Activated T-cell treated with anti-CD3 and anti-CD28 coated beads, Interleukin-2, amount 50 U/mL, for 72 hours (primary cell): ENCODE results near the gene VMAC. TPM values are rescaled to one million over a fixed set of nuclear protein-coding genes. Genes with fewer than 3 reads are reported as not detected.

Experiments used
- ATAC-seq, 2 donors: fragments of 150-1000 bp; cut with Tn5 transposase; replicated peaks in 1 of 2; 2 replicates each; pipeline ENCODE4 v1.10.0; 2021; ENCODE audit warnings: moderate library complexity in 2 of 2, mild to moderate bottlenecking in 1 of 2
- DNase-seq, 2 donors: peaks; one replicate each; pipeline ENCODE4 v3.0.0; 2021 to 2022; ENCODE audit warnings: mixed read lengths in 1 of 2
- H3K27ac Mint-ChIP-seq: one replicate; pipeline ENCODE4 v1.8.0; 2022; ENCODE audit warnings: mild to moderate bottlenecking, moderate library complexity, mixed read lengths
- H3K27me3 Mint-ChIP-seq: one replicate; pipeline ENCODE4 v1.8.0; 2022; ENCODE audit warnings: low read depth, mixed read lengths
- H3K36me3 Mint-ChIP-seq, 2 donors: one replicate each; pipeline ENCODE4 v1.8.0; 2022; ENCODE audit warnings: mixed read lengths in 2 of 2, mild to moderate bottlenecking in 1 of 2; ENCODE audit not compliant: insufficient read depth in 2 of 2
- H3K4me1 Mint-ChIP-seq: one replicate; pipeline ENCODE4 v1.8.0; 2022; ENCODE audit warnings: low read depth, mixed read lengths
- H3K4me3 Mint-ChIP-seq, 2 donors: one replicate each; pipeline ENCODE4 v1.8.0; 2022; ENCODE audit warnings: mild to moderate bottlenecking in 2 of 2, mixed read lengths in 2 of 2, moderate library complexity in 2 of 2
- H3K9me3 Mint-ChIP-seq, 2 donors: one replicate each; pipeline ENCODE4 v1.8.0; 2022; ENCODE audit warnings: mixed read lengths in 2 of 2
- total RNA-seq, 2 donors: library from RNA; stranded (reverse); gene quantifications; one replicate each; pipeline ENCODE4 v1.2.3, GENCODE V29; 2022

Gene VMAC
- total RNA-seq, 2 donors from 2014 or later = 8.7 to 10.5 TPM

DNA sequence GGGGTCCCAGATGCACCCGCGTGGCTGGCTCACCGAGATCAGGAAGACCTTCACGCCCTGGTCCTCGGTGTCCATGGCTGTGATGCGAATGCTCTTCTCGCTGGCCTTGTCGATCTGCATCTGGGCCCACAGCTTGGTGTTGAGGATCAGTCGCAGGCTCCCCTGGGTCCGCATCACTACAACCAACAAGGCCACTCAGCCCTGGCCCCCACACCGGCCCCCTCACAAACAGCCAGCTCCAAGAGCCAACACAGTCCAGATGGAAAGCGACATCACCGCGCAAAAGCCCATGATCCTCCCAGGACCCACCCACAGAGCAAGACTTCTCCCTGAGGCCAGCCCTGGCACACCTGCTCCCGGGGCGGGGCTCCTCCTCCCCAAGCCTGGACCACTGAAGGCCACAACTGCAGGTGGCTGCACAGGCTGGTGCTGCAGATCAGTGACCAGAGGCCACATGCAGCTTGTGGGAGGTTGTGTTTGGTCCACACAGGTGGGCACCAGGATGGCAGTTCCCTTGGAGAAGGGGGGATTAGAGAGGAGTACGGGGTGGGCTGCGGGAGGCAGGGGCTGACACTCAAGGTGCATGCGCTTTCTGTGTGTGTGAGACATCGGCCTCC, 13.9 kb downstream of the VMAC start:
- peaks cover 0 to 10% of the 10 kb centered on the region in 2 donors for H3K36me3 Mint-ChIP-seq
- no peaks in the 10 kb centered on the region for H3K27me3 Mint-ChIP-seq
- no peak overlapping the region for H3K4me3 Mint-ChIP-seq
- H3K4me1 Mint-ChIP-seq = no peaks in the 10 kb centered on the region
- no peak for ATAC-seq
- H3K9me3 Mint-ChIP-seq = no peaks in the 10 kb centered on the region
- H3K27ac Mint-ChIP-seq = no peak overlapping the region
- DNase-seq = no peak

DNA sequence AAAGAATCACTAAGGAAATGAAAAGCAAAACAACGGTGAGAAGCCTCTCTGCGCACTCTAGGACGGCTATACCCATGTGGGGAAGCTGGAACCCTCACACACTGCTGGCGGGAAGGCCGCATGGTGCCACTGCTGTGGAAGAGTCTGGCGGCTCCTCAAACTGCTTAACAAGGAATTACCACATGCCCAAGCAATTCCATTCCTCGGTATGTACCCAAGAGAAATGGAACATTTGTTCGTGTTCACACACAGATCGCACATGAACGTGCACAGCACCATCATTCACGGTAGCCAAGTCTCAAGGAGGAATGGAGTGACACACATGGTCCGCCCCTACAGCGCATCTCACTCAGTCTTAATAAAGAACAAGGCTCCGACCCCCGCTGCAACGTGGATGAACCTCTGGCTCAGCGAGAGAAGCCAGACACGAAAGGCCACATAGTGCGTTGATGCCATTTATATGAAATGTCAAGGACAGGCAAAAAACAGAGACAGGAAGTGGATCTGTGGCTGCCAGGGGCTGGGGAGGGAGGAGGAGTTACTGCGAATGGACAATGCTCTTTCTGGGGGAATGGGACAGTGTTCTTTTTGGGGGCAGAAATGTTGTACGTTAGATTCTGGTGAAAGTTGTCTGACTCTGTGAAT, 17.0 kb downstream of the VMAC start:
- peaks cover 1 to 19% of the 10 kb centered on the region in 2 donors for H3K36me3 Mint-ChIP-seq

DNA sequence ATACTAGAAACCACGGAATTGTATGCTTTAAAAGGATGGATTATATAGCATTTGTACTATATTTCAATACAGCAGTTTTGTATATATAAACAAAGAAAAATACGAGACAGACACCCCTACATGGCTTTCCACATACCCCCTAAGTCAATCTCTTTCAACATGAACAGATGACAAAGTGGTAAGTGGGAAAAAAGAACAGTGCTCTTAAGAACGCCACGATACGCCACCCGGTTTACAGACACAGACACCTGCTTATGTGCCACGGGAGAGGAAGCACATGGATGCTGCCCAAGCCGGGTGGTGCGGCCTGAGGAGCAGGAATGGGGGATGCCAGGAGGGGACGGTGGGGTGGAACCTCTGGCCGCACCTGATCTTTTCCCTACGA, 17.5 kb downstream of the VMAC start:
- Mint-ChIP-seq H3K4me3 (no peak overlapping the region), H3K9me3 (no peaks in the 10 kb centered on the region), H3K36me3 (peaks cover 1 to 19% of the 10 kb centered on the region in 2 donors), H3K4me1 (no peaks in the 10 kb centered on the region), H3K27ac (no peak overlapping the region), H3K27me3 (no peaks in the 10 kb centered on the region)
- DNase-seq (no peak), ATAC-seq (no peak)

More for the DNA sequence above, 17.0 kb downstream of the VMAC start:
- H3K27me3 Mint-ChIP-seq = no peaks in the 10 kb centered on the region
- H3K4me3 Mint-ChIP-seq = no peak overlapping the region
- H3K27ac Mint-ChIP-seq = no peak overlapping the region
- DNase-seq (no peak), ATAC-seq (no peak)
- no peaks in the 10 kb centered on the region for H3K4me1 Mint-ChIP-seq
- H3K9me3 Mint-ChIP-seq = no peaks in the 10 kb centered on the region

GRCh38 chr19:5923356-5923755, 18.7 kb downstream of the VMAC start:
- H3K27me3 Mint-ChIP-seq = no peaks in the 10 kb centered on the region
- H3K36me3 Mint-ChIP-seq = peaks cover 4 to 23% of the 10 kb centered on the region in 2 donors
- no peak for DNase-seq
- no peak for ATAC-seq
- H3K27ac Mint-ChIP-seq = no peak overlapping the region
- H3K9me3 Mint-ChIP-seq = no peaks in the 10 kb centered on the region
- H3K4me1 Mint-ChIP-seq = no peaks in the 10 kb centered on the region
- H3K4me3 Mint-ChIP-seq = no peak overlapping the region

DNA sequence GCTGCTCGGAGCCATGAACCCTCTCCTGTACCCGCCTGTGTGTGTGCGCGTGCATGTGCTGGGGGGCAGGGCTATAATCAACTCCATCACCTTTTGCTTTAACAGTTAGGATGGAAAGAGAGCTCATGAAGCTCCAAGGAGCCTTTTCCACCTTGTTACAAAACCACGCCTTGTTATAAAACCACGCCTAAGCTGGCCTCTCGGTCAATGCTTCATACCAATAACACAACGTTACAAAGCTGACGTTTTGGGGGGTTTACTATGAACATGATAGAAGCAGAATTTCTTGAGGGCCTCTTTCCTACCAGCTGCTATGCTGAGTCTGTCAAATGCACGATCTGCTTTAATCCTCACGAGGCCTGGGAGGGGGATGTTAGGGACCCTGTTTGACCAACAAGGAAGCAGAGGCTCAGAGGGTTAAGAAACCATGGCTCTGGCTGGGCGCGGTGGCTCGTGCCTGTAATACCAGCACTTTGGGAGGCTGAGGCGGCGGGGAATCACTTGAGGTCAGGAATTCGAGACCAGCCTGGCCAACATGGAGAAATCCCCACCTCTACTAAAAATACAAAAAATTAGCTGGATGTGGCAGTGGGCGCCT, 21.3 kb downstream of the VMAC start:
- peaks cover 6 to 23% of the 10 kb centered on the region in 2 donors for H3K36me3 Mint-ChIP-seq
- H3K27me3 Mint-ChIP-seq = no peaks in the 10 kb centered on the region
- no peak for DNase-seq
- no peak for ATAC-seq
- H3K4me3 Mint-ChIP-seq = no peak overlapping the region
- no peak overlapping the region for H3K27ac Mint-ChIP-seq
- H3K4me1 Mint-ChIP-seq = no peaks in the 10 kb centered on the region
- no peaks in the 10 kb centered on the region for H3K9me3 Mint-ChIP-seq

DNA sequence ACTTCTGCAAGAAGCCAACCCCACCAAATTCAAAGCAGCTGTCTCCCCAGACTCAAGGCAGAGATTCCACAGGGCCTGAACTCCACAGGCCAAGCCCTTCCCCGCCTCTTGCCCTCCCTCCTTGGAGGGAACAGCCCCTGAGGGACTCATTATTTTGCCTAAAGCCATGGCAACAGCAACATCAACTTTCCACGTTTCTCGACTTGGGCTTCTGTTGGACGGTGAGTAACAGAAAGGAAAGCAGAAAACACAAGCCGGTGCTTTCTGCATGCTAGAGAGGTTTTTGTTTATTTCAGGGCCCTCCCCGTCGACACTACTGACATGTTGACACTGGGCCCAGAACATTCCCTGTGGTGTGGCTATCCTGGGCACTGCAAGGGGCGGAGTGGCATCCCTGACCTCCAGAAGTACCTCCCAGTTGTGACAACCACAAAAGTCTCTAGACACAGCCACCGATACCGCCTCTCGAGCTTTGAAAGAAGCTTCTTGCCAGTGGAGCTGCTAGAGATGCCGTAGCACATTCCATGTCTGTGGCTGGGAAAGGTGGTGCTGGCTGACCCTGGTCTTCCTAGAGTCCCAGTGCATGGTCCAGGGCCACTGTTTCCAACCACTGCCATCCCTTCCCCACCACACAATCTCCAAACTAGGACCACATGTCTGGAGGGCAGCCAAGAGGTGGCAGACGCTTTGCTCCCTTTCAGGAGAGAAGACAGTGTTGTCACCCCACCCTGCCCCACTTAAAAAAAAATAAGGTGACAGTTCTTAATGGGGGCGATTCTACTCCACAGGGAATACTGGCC, 22.2 kb downstream of the VMAC start:
- no peak overlapping the region for H3K27ac Mint-ChIP-seq

DNA sequence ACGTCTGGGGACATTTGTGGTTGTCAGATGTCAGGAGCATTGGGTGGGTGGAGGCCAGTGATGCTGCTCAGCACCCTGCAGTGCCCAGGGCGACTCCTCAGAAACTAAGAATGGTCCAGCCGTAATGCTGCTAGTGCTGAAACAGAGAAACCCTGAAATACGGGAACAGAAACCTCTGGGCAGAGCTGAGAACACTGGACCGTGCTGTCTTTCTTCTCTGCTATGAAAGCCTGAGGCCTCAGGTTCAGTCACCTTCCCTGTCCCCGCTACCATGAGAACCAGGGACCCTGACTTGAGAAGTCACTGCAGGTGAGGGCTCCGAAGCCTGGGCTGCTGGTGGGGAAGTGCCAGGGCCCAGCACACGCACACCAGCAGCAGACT, 22.8 kb downstream of the VMAC start:
- Mint-ChIP-seq H3K4me3 (no peak overlapping the region), H3K9me3 (no peaks in the 10 kb centered on the region), H3K36me3 (peaks cover 7 to 26% of the 10 kb centered on the region in 2 donors), H3K27me3 (no peaks in the 10 kb centered on the region), H3K4me1 (no peaks in the 10 kb centered on the region), H3K27ac (no peak overlapping the region)
- ATAC-seq = no peak
- no peak for DNase-seq

More for the DNA sequence above, 22.2 kb downstream of the VMAC start:
- H3K4me3 Mint-ChIP-seq = no peak overlapping the region
- ATAC-seq = no peak
- peaks cover 6 to 26% of the 10 kb centered on the region in 2 donors for H3K36me3 Mint-ChIP-seq
- H3K27me3 Mint-ChIP-seq = no peaks in the 10 kb centered on the region
- no peaks in the 10 kb centered on the region for H3K9me3 Mint-ChIP-seq
- DNase-seq = no peak
- no peaks in the 10 kb centered on the region for H3K4me1 Mint-ChIP-seq

GRCh38 chr19:5929179-5929578, 24.5 kb downstream of the VMAC start:
- H3K36me3 Mint-ChIP-seq = peaks cover 6 to 27% of the 10 kb centered on the region in 2 donors
- H3K27ac Mint-ChIP-seq = no peak overlapping the region
- DNase-seq (no peak), ATAC-seq (no peak)
- H3K4me1 Mint-ChIP-seq = no peaks in the 10 kb centered on the region
- no peak overlapping the region for H3K4me3 Mint-ChIP-seq
- H3K27me3 Mint-ChIP-seq = no peaks in the 10 kb centered on the region
- no peaks in the 10 kb centered on the region for H3K9me3 Mint-ChIP-seq

- Mint-ChIP-seq H3K36me3 (peaks cover 7 to 27% of the 10 kb centered on the region in 2 donors), H3K27ac (no peak overlapping the region), H3K27me3 (no peaks in the 10 kb centered on the region), H3K4me3 (no peak overlapping the region), H3K9me3 (no peaks in the 10 kb centered on the region), H3K4me1 (no peaks in the 10 kb centered on the region)
- DNase-seq = no peak
- ATAC-seq = no peak
These were observed 25.0 kb downstream of the VMAC start for GRCh38 chr19:5929625-5930024.

GRCh38 chr19:5931251-5931650, 26.6 kb downstream of the VMAC start:
- H3K27me3 Mint-ChIP-seq = no peaks in the 10 kb centered on the region
- no peaks in the 10 kb centered on the region for H3K9me3 Mint-ChIP-seq
- H3K36me3 Mint-ChIP-seq = peaks cover 7 to 20% of the 10 kb centered on the region in 2 donors
- no peak for DNase-seq
- peaks cover 5% of the 10 kb centered on the region for H3K4me1 Mint-ChIP-seq
- H3K27ac Mint-ChIP-seq = no peak overlapping the region
- H3K4me3 Mint-ChIP-seq = no peak overlapping the region
- ATAC-seq = no peak

GRCh38 chr19:5932146-5932545, 27.5 kb downstream of the VMAC start:
- ATAC-seq = no peak
- no peaks in the 10 kb centered on the region for H3K27me3 Mint-ChIP-seq
- no peak overlapping the region for H3K4me3 Mint-ChIP-seq
- no peak overlapping the region for H3K27ac Mint-ChIP-seq
- peaks cover 7 to 25% of the 10 kb centered on the region in 2 donors for H3K36me3 Mint-ChIP-seq
- no peak for DNase-seq
- no peaks in the 10 kb centered on the region for H3K9me3 Mint-ChIP-seq
- peaks cover 5% of the 10 kb centered on the region for H3K4me1 Mint-ChIP-seq

- Mint-ChIP-seq H3K9me3 (no peaks in the 10 kb centered on the region), H3K27me3 (no peaks in the 10 kb centered on the region), H3K4me1 (peaks cover 5% of the 10 kb centered on the region), H3K36me3 (peaks cover 7 to 27% of the 10 kb centered on the region in 2 donors), H3K4me3 (no peak overlapping the region), H3K27ac (no peak overlapping the region)
- DNase-seq = no peak
- ATAC-seq = no peak
These were observed 28.1 kb downstream of the VMAC start for GRCh38 chr19:5932609-5933262.
